Endothelial cell (in vitro differentiated cells): ENCODE measurements around the gene FAM9A. TPM values are rescaled to one million over a fixed set of nuclear protein-coding genes. Genes with fewer than 3 reads are reported as not detected.
"Not testable (repeated sequence)": the region's sequence is repeated elsewhere in the genome, so short reads cannot be mapped to it uniquely, and the experiment has no call there.

Source experiments
- DNase-seq: peaks from one replicate; pipeline ENCODE4 v3.0.0; 2021; ENCODE audit warnings: low spot score
- H3K27ac Mint-ChIP-seq: one replicate; pipeline ENCODE4 v1.8.0; 2021; ENCODE audit warnings: mixed read lengths, inconsistent platforms; ENCODE audit not compliant: unreplicated experiment
- H3K27me3 Mint-ChIP-seq: one replicate; pipeline ENCODE4 v1.8.0; 2021; ENCODE audit warnings: mild to moderate bottlenecking, moderate library complexity, mixed read lengths, inconsistent platforms; ENCODE audit not compliant: unreplicated experiment
- H3K36me3 Mint-ChIP-seq: one replicate; pipeline ENCODE4 v1.8.0; 2021; ENCODE audit warnings: mild to moderate bottlenecking, low read depth, mixed read lengths, inconsistent platforms; ENCODE audit not compliant: unreplicated experiment
- H3K4me1 Mint-ChIP-seq: one replicate; pipeline ENCODE4 v1.8.0; 2021; ENCODE audit warnings: mild to moderate bottlenecking, mixed read lengths, inconsistent platforms; ENCODE audit not compliant: unreplicated experiment
- H3K4me3 Mint-ChIP-seq: one replicate; pipeline ENCODE4 v1.8.0; 2021; ENCODE audit warnings: mild to moderate bottlenecking, mixed read lengths, inconsistent platforms; ENCODE audit not compliant: unreplicated experiment
- H3K9me3 Mint-ChIP-seq: one replicate; pipeline ENCODE4 v1.8.0; 2021; ENCODE audit warnings: mixed read lengths, inconsistent platforms; ENCODE audit not compliant: unreplicated experiment
- CTCF ChIP-seq: fragments of 200-600 bp; sonication (generic); IDR thresholded peaks from one replicate; pipeline ENCODE4 v1.5.0; 2021; ENCODE audit warnings: antibody characterized with exemption; ENCODE audit not compliant: unreplicated experiment
- total RNA-seq: library from RNA; stranded (reverse); fragmentation: NEBNext Ultra II Directional; extraction: Animal tissue kit (Norgen Biotek cat#: 25700); gene quantifications from one replicate; pipeline ENCODE4 v1.2.1, GENCODE V29; 2021; ENCODE audit not compliant: unreplicated experiment

Gene FAM9A
- total RNA-seq, 1 donor from 2014 or later = not detected

GRCh38 chrX:8760021-8760420, 41.2 kb downstream of the FAM9A start:
- DNase-seq = no peak
- Mint-ChIP-seq H3K4me1 (no peaks in the 10 kb centered on the region), H3K4me3 (no peak overlapping the region), H3K27me3 (no peaks in the 10 kb centered on the region), H3K9me3 (no peaks in the 10 kb centered on the region), H3K36me3 (no peaks in the 10 kb centered on the region), H3K27ac (no peak overlapping the region)
- no peak for TF ChIP-seq CTCF

GRCh38 chrX:8758706-8759105, 42.5 kb downstream of the FAM9A start:
- H3K27me3 Mint-ChIP-seq, H3K9me3 Mint-ChIP-seq, H3K27ac Mint-ChIP-seq, H3K4me3 Mint-ChIP-seq, DNase-seq, H3K36me3 Mint-ChIP-seq, H3K4me1 Mint-ChIP-seq: not testable (repeated sequence)

- H3K36me3 Mint-ChIP-seq = not testable (repeated sequence)
These were observed 43.4 kb downstream of the FAM9A start for GRCh38 chrX:8757609-8758389.

GRCh38 chrX:8755813-8756212, 45.4 kb downstream of the FAM9A start:
- Mint-ChIP-seq H3K4me1 (no peaks in the 10 kb centered on the region), H3K27ac (no peak overlapping the region), H3K4me3 (no peak overlapping the region), H3K36me3 (no peaks in the 10 kb centered on the region), H3K27me3 (no peaks in the 10 kb centered on the region), H3K9me3 (no peaks in the 10 kb centered on the region)
- TF ChIP-seq CTCF = no peak
- DNase-seq = no peak

More at GRCh38 chrX:8757609-8758389, 43.4 kb downstream of the FAM9A start:
- H3K4me3 Mint-ChIP-seq, H3K4me1 Mint-ChIP-seq, H3K9me3 Mint-ChIP-seq, H3K27me3 Mint-ChIP-seq, DNase-seq, H3K27ac Mint-ChIP-seq: not testable (repeated sequence)

GRCh38 chrX:8755116-8755515, 46.1 kb downstream of the FAM9A start:
- H3K36me3 Mint-ChIP-seq = no peaks in the 10 kb centered on the region
- H3K4me1 Mint-ChIP-seq = no peaks in the 10 kb centered on the region
- DNase-seq = peak; percentile 6
- no peak overlapping the region for H3K4me3 Mint-ChIP-seq
- no peak for TF ChIP-seq CTCF
- H3K27ac Mint-ChIP-seq = no peak overlapping the region
- no peaks in the 10 kb centered on the region for H3K27me3 Mint-ChIP-seq
- no peaks in the 10 kb centered on the region for H3K9me3 Mint-ChIP-seq

GRCh38 chrX:8749697-8750096, 51.5 kb downstream of the FAM9A start:
- no peak overlapping the region for H3K27ac Mint-ChIP-seq
- no peak overlapping the region for H3K4me3 Mint-ChIP-seq
- H3K9me3 Mint-ChIP-seq = no peaks in the 10 kb centered on the region
- DNase-seq = no peak
- no peaks in the 10 kb centered on the region for H3K27me3 Mint-ChIP-seq
- H3K36me3 Mint-ChIP-seq = no peaks in the 10 kb centered on the region
- no peak for TF ChIP-seq CTCF
- H3K4me1 Mint-ChIP-seq = no peaks in the 10 kb centered on the region
